AG04449 (cell line): ENCODE data around the gene PKD2L1.

ENCODE experiments used
- CTCF ChIA-PET: fragments of 350-600 bp; formaldehyde crosslinking; extraction: SDS; loops from one replicate; lab custom pipeline; 2021; ENCODE audit warnings: antibody characterized with exemption; lab: Yijun Ruan, JAX
- POLR2A ChIA-PET: fragments of 400-600, 350-600 bp; formaldehyde crosslinking; extraction: SDS; loops from one replicate; lab custom pipeline; 2020; ENCODE audit warnings: antibody characterized with exemption, inconsistent platforms; lab: Yijun Ruan, JAX
- DNase-seq: peaks from one replicate; pipeline ENCODE4 v3.0.0-alpha.2; 2010; ENCODE audit warnings: low read depth, low spot score
- H3K4me3 ChIP-seq: 2 replicates; pipeline ENCODE4 v1.5.1; 2011; ENCODE audit warnings: low read depth, mild to moderate bottlenecking, control low read depth, low read length
- CTCF ChIP-seq: IDR thresholded peaks from one replicate; pipeline ENCODE4 v1.5.1; 2011; ENCODE audit warnings: mild to moderate bottlenecking, moderate library complexity, low read length, control low read depth, inconsistent platforms; ENCODE audit not compliant: insufficient read depth; ENCODE audit errors: missing control alignments

Gene PKD2L1

DNA sequence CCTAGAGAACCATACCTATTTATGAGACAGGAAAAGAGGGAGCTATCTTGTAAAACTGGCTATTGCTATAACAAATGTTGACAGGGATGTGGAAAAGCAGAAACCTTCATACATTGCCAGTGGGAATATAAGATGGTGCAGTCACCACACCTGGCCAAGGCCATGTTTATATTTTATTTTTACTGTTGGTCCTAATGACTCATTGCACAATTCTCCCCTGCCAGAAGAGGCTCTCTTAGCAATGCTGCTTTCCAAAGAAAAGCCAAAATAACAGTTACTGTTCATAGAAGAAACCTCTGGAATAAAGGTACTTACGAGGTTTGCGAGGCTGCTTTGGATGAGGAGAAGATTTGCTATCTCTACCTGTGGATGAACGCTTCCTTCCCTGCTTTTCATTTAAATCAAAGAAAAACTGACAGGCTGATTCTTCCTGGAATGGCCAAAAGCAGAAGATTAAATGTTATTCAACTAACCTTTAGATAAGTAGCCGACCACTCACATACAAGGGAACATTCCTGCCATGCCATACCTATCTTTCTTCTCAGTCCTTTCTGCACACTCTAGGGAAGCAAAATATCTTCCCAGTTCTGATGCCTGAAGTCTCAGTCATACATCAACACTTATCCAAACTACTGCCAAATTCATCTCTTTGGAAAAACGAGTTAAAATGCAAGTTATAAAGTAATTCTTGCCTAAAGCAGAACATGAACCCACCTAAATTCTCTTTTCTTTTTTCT lies 84.4 kb downstream of the PKD2L1 start:
- ChIA-PET POLR2A (interaction anchor here (0.6 kb wide), 1 partner anchor 10 kb away, joined by 4 read pairs; no protein-coding TSS in a partner anchor), CTCF (no interaction called here)
- no peak overlapping the region for H3K4me3 ChIP-seq
- no peak for DNase-seq
- TF ChIP-seq CTCF: no peak

GRCh38 chr10:100239851-100240250 lies 90.2 kb downstream of the PKD2L1 start:
- DNase-seq: no peak
- CTCF ChIA-PET: interaction anchor here (1.0 to 3.8 kb wide), 9 partner anchors 8 to 396 kb away, joined by 3 to 18 read pairs (median 4); no protein-coding TSS in a partner anchor
- no peak overlapping the region for H3K4me3 ChIP-seq
- TF ChIP-seq CTCF: no peak
- POLR2A ChIA-PET: no interaction called here

DNA sequence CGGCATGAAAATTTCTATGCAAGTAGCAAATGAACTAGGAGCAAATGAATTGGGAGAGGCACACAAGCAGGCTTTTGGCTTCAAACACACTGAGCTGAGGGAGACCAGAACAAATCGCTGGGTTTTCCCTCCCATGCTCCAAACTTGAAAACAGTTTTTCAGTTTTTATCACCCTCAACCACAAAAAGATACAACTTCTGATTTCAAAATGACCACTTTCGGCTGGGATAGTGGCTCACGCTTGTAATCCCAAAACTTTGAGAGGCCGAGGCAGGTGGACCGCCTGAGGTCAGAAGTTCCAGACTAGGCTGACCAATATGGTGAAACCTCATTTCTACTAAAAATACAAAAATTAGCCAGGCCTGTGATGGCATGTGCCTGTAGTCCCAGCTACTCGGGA lies 91.6 kb downstream of the PKD2L1 start:
- no peak for TF ChIP-seq CTCF
- POLR2A ChIA-PET: no interaction called here
- H3K4me3 ChIP-seq: no peak overlapping the region
- CTCF ChIA-PET: interaction anchor here (0.8 to 3.8 kb wide), 4 partner anchors 12 to 393 kb away, joined by 3 to 18 read pairs (median 3); no protein-coding TSS in a partner anchor
- DNase-seq: no peak
